NCI-H524 treated with DMSO at 0.1 percent for 48 hours (cell line): Measurements from ENCODE around the gene CENPX.

Experiments
- DNase-seq: peaks from one replicate; lab custom pipeline; 2025; lab: John Stamatoyannopoulos, UW

CENPX gene

GRCh38 chr17:82022310-82022980, at the start of gene CENPX:
TSS of gene CENPX (minus strand) at chr17:82022878. CDS start at chr17:82022861, 17 bp downstream.
- DNase-seq, result no peak

- DNase-seq, result no peak
Measured at GRCh38 chr17:82070611-82071010, 47.9 kb upstream of the CENPX start.

- no peak for DNase-seq
Measured at GRCh38 chr17:82065638-82066303, 43.1 kb upstream of the CENPX start, which contains the start of gene DUS1L. TSS of gene DUS1L (minus strand) at chr17:82065804. CDS start at chr17:82065059, 745 bp downstream.

GRCh38 chr17:82065193-82065637, 42.5 kb upstream of the CENPX start:
- no peak for DNase-seq

- no peak for DNase-seq
Measured at GRCh38 chr17:82064433-82065192, 41.9 kb upstream of the CENPX start.

GRCh38 chr17:82063424-82064415, 41.0 kb upstream of the CENPX start:
- DNase-seq, result no peak

GRCh38 chr17:82062984-82063368, 40.3 kb upstream of the CENPX start:
- no peak for DNase-seq

GRCh38 chr17:82062076-82062983, 39.7 kb upstream of the CENPX start:
- DNase-seq, result no peak

GRCh38 chr17:82061047-82061925, 38.6 kb upstream of the CENPX start:
- DNase-seq, result no peak

- no peak for DNase-seq
Measured at GRCh38 chr17:82060614-82061013, 37.9 kb upstream of the CENPX start.

GRCh38 chr17:82060001-82060380, 37.3 kb upstream of the CENPX start:
- DNase-seq, result no peak

GRCh38 chr17:82059272-82060000, 36.8 kb upstream of the CENPX start:
- no peak for DNase-seq

- no peak for DNase-seq
Measured at GRCh38 chr17:82058855-82059249, 36.2 kb upstream of the CENPX start.

GRCh38 chr17:82058230-82058854, 35.7 kb upstream of the CENPX start:
- no peak for DNase-seq

- no peak for DNase-seq
Measured at GRCh38 chr17:82056729-82057621, 34.3 kb upstream of the CENPX start.

GRCh38 chr17:82055965-82056728, 33.5 kb upstream of the CENPX start:
- DNase-seq, result no peak
